NCI-H82 treated with DMSO at 0.1 percent for 48 hours (cell line): ENCODE measurements around the gene UBAC2.
"Not testable (repeated sequence)": the region's sequence is repeated elsewhere in the genome, so short reads cannot be mapped to it uniquely, and the experiment has no call there.

Source experiments
- DNase-seq: peaks from one replicate; lab custom pipeline; 2025; ENCODE audit not compliant: unreplicated experiment; lab: John Stamatoyannopoulos, UW

Gene UBAC2

GRCh38 chr13:99410646-99411475, 210.2 kb downstream of the UBAC2 start:
- DNase-seq: not testable (repeated sequence)

DNA sequence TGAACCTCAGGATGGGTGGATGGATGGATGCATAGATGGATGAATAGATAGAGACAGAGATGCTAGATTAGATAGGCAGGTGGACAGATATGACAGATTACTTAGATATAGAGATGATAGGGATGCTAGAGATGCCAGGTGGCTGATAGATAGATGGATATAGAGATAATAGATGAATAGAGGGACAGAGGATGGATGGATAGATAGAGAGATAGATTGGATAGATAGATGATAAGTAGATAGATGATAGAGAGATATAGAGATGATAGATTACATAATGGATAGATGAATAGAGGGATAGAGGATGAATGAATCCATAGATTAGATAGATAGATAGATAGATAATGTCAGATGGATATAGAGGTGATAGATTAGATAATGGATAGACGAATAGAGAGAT, 212.2 kb downstream of the UBAC2 start:
- DNase-seq: no peak

DNA sequence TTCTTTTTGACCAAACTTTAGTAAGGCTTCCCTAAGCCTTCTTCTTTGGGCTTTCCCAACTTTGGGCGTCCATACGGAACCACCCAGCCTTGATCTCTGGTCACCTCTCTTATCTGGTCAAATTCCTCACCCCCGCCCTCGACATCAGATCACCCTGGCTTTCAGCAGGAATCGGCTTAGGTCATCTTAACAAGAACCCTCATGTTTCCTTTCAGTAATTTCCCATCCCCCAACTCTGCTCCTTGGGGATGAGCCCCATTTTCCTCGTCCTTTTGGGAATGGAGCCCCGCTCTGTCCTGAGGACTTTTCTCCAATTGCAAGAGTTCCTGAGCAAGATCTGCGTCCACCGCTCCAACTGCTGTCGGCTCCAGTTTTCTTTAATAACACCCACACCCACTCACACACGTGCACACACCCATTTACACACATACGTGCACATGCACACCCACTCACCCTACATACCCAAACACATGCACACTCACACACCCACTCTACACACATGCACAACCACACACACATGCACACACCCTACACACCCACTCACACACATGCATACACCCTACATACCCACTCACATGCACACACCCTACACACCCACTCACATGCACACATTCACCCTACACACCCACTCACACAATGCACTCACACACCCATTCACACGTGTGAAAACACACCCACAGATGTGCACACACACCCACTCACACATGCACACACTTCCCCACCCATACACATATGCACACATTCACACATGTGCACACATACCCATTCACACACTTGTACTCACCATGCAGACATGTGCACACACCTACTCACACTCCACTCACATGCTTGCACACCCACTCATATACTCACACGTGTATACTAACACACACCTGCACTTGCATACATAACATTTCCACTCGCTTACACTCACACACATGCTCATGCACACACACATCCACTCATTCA, 213.7 kb downstream of the UBAC2 start:
- no peak for DNase-seq

- no peak for DNase-seq
These were observed 214.5 kb downstream of the UBAC2 start for GRCh38 chr13:99415014-99415650.

DNA sequence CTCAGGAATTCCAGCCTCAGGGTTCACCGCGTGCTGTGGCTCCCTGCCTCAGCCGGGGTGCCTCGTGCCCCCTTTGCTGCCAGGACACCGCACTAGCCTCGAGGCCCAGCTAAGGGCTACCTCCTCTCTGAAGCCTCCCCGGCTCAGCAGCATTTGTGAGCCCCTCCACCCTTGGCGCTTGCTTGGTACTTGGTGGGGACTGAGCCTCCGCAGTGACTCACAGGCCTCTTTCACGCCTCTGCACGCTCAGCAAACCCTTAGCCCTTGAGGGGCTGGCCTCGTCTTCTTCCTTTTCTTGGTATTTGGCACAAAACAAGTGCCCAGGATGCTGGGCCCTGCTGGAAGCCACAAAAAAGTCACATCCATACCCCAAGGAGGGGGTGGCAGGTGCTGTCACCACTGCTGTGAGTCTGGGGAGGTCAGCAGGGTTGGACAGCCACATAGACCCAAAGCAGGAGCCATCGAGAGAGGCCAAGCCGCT, 215.2 kb downstream of the UBAC2 start:
- no peak for DNase-seq

- no peak for DNase-seq
These were observed 215.9 kb downstream of the UBAC2 start for GRCh38 chr13:99416411-99417121.

DNA sequence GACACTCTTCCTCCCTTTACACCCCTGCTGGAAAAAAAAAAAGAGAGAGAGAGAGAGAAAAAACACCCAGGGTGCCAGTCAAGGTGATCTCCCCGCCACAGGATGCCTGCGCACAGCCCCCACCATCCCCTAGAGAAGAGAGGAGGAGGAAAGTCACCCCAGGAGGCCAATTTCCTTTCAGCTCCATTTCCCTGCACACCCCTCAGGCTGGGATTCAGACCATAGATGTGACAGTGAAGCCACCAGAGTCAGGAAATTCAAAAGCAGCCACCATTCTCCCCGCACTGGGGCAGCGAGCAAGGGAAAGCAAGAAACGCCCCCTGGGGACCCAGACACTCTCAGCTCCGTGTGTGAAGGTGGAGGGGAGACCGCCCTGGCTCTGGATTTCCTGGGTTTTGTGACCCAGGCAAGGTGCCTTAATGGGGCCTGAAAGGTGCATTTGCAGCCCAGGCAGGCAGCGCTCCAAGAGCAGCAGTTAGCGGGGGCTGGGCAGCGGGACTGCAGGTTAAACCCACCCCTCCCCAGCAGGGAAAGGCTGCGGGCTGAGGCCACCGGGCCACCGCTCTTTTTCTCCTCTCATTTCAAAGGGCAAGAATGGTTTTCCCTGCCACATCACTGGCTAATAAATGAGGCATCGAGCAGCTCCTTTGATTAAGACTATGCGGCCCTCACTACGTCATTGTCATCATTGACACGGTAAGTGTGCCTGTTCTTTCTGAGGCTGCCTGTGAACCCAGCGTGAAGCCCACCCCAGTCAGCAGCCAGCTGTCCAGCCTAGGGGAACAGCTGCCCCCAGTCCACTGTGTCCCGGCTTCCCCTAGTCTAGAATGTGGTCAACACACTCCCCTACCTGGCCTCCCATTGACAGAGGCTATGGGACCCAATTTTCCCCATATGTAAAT, 216.8 kb downstream of the UBAC2 start:
- no peak for DNase-seq

DNA sequence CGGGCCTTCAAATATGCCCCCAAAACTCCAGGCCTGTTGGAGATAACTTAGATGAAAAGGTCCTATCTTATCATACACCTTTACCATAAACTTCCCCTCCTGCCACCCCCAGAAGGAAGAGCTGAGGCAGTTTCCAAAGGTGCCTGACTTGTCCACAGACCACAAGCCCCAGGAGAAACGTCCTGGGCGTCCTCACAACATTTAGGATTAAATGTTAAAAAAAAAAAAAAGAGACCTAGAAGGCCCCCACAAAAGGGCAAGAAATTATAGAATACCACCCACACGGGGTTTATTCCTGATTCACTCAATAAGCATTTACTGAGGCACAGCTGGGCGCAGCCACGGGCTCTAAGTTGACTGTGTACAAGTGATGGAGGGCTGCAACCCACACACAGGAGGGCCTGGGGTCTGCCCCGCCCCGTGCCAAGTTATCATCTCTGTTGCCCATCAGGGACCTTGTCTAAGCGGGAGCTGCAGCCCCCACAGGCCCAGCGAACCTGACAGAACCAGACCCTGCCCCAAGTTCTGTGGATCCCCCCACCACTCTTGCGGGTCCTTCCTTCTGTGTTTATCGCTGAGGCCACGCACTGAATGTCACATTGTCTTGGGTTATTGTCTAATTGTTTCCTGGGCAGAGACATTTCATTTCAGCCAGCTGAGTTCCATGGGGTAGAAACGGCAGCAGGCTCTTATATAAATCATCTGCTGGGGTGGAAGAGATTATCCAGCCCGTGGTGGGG, 217.6 kb downstream of the UBAC2 start:
- no peak for DNase-seq

GRCh38 chr13:99418843-99419140, 218.1 kb downstream of the UBAC2 start:
- no peak for DNase-seq

DNA sequence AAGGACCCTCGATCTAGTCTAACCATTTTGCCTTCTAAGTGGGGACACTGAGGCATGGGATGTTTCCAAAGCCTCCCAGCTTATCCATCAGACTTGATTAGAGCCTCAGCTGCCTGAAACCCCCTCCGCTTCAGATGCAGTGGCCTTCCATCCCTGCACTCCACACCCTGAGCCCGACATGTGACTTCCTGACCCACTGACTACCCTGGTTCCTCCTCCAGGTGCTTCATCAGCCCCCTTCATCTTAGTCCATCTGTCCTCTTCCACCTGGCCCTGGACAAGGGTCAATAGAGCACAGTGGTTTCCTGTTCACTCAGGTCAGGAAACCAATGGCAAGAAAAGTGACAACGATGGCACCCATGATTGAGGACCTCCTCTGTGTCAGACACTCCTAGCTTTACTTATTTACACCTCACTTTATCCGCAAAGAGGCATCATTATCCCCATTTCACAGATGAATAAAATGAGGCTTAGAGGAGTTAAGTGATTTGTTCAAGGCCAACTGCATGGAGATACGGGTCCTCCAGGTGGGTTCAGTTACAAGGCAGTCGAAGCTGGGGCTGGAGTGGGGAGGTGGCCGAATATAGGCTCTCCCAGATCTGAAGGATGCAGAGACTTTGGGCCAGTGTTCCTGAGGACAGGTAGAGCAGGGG, 219.1 kb downstream of the UBAC2 start:
- DNase-seq: no peak

- no peak for DNase-seq
These were observed 220.6 kb downstream of the UBAC2 start for GRCh38 chr13:99421271-99421670.

- DNase-seq: no peak
These were observed 221.3 kb downstream of the UBAC2 start for GRCh38 chr13:99421758-99422585.

DNA sequence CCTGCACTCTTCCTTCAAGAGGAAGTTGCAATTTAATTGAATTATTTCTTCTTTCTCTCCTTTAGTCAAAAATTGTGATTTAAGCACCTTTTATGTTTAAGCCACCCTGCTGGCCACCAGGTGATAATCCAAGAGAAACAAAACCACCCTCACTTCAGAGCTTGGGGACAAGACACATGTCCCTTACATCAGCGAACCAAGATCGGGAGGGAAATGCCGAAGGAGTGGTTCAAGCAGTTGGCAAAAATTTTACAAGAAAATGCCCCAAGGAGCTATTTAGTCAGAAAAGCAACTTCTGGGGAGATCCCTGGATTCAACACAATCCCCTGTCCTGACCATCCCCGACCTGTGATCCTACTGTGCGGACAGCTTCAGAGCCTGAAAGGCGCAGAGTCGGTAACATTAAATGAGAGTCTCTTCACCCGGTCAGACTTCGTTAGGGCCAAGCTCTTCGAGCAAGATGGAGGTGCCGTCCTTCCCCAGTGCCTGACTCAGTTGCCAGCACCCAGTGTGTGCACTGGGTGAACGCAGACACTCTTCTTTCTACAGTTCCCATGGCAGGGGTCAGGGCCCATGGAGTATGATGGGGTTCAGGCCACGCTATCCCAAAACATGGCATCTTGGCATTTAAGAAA, 222.0 kb downstream of the UBAC2 start:
- no peak for DNase-seq

DNA sequence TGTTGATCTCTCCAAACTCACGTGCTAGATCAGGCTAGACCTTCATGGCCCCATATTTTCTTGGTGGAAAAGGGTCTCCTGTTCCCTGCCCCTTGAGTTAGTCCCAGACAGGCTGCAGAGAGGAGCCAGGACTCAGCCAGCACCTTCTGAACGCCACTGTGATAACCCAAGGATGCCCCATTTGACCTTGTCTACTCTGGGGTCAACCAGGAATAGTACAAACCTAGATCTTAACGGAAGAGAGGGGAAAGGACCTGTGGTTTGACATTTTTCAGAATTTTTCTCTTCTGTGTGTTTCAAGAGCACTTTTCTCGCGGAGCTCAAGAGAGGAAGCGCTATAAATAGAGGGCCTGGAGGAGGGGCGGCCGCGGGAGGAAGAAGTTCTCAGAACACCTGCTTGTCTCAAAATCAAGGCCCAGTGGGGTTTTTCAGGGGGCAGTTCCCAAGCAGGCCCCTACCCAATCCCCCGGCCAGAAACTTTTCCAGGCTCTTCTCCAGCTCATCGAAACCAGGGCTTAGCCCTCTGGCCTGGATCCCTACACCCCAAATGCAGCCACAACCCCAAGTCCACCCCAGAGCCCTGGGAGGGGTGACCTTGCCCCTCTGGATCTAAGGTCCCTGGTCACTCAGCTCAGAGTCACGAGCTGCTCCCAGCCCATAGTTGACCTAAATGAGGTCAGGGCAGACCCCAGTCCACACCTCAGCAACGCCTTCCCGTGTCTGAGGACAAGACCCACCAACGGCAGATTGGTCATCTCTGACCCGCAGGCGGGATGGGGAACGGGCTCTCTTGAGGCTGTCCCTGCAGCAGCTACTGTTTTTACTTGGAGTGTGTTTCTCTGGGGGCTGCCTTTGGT, 225.1 kb downstream of the UBAC2 start:
- no peak for DNase-seq

DNA sequence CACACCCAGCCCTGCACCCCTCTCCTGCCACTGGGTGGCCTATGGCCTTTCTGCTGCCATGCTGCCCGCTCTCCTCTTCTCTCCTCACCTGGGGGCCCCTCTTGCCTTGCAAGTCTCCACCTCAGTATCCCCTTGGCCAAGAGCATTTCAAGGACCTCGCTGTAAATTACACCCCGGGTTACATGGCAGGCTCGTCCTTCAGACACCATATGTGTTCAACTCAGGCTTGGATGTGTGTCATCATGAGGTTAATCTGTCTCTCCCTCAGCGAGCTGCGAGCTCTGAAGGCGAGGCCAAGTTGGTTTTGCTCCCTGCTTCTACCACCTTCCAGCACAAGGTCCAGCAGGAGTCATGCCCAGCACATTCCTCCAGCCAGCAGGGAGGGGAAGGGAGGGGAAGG, 225.8 kb downstream of the UBAC2 start:
- DNase-seq: no peak

DNA sequence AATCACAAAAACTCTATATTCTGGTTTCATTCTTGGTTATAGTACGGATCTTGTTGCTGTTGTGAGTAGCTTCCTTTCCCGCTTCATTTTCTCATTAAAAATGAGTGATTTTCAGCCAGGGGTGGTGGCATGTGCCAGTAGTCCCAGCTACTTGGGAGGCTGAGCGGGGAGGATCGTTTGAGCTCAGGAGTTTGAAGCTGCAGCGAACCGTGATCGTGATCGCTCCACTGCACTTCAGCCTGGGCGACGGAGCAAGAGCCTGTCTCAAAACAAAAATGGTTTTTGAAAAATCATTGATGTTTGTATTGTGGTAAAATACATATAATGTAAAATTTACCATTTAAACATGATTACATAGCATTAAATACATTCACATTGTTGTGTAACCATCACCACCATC, 229.0 kb downstream of the UBAC2 start:
- no peak for DNase-seq
